NCI-H2196 (cell line): ENCODE results near the gene HTR7.

Experiments used
- DNase-seq: peaks from one replicate; lab custom pipeline; 2025; ENCODE audit not compliant: unreplicated experiment; lab: John Stamatoyannopoulos, UW

The HTR7 gene

DNA sequence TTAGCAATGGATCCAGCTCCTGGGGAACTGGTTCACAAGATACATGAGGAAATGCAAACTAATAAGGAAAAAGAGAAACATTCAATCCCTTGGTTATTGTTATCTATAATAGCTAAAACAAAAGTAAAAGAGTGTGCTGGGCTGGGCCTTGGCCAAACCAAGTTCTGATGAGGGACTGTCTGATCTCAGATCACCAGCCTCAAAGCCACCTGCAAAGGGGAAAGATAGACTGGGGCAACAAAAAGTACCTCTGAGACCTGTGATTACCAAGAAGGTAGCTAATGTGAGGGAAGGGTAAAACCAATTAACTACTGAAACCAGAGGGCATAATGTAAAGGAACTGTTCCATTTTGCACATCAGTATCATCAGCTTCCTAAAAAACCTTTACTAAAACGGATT lies 51.2 kb downstream of the HTR7 start:
- no peak for DNase-seq

DNA sequence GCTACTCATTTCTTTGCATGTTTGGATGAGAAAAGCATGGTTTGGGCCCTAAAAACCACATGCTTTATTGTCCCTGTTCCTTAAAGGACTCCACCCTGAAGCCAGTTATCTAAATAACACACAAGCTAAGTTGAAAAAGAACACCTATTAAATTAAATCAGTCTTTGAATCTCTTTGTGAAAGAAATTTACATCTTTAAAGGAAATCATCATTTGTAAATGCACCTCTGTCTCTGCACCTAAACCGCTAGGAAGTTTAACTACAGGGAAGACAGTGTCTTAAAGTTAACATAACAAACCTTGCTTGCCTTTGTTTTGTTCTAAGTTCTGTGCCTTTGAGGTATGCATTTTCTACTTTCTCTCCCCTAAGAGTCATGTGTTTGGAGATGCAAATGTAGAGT lies 52.6 kb downstream of the HTR7 start:
- no peak for DNase-seq

- DNase-seq: no peak
Measured at GRCh38 chr10:90804354-90804753, 53.5 kb downstream of the HTR7 start.

DNA sequence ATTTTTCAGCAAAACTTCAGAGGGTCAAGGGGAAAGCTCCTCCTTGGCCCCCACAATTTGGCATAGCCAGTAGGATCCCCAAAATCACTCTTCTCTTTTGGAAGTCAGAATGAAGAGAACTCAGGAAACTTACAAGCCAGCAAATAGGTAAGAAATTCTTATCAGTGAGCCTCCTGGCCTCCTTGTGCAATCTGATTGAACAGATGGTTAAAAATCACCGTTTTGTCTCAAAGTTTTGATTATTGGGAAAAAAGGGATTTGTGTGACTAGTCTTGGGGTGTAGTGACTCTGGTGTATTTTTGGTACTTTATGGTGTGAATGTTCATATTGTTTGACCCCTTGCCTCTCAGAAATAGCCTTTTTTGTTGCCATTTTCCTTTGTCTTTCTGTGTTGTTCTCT lies 56.2 kb downstream of the HTR7 start:
- no peak for DNase-seq

GRCh38 chr10:90800232-90800796 lies 57.5 kb downstream of the HTR7 start:
- no peak for DNase-seq

DNA sequence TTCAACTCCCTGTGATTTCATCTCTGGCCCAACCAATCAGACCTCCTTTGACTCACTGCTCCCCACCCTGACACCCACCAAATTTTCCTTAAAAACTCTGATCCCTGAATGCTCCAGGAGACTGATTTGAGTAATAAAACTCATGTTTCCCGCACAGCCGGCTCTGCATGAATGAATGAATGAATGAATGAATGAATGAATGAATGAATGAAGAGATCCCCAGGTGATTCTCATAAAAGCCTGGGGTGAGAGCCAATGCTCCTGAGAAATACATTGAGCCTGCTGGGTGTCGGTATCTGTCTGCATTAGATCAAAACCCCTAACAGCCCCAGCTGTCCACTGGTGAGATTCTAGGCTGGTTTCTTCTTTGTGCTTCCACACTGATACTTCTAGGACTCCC lies 58.7 kb downstream of the HTR7 start:
- DNase-seq: no peak

GRCh38 chr10:90798482-90798881 lies 59.4 kb downstream of the HTR7 start:
- DNase-seq: no peak

DNA sequence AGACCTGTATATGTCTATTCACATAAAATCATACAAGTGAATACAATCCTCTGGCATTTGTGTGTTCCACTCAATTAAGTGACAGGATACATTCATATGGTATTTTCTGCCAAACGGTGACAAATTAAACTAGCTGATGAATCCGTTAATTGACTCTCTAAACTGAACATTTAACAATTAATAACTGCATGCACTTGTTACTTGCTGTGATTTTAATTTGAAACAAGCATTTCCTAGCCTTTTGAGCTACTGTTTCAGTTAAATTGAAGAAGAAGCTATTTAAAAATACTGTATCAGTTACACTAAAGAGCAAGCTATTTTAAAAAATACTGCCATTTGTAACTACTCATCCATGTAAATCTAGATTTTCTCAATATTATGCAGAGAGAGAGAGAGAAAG lies 67.4 kb downstream of the HTR7 start:
- no peak for DNase-seq

- DNase-seq: no peak
Measured at GRCh38 chr10:90788968-90789367, 68.9 kb downstream of the HTR7 start.

DNA sequence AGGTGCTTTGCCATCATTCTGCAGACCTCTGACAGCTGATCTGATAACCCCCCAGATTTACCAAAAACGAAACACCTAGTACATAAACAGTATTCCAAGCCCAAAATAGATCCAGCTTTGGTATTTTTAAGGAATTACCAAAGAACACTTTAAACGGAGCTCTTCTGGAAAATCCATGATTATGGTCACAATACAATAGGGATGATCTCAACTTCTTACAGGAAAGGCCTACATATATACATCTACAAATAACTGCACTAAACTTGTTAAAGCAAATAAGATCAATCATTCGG lies 69.7 kb downstream of the HTR7 start:
- DNase-seq: no peak

- peak; percentile 7 for DNase-seq
Measured at GRCh38 chr10:90787393-90788198, 70.2 kb downstream of the HTR7 start.

DNA sequence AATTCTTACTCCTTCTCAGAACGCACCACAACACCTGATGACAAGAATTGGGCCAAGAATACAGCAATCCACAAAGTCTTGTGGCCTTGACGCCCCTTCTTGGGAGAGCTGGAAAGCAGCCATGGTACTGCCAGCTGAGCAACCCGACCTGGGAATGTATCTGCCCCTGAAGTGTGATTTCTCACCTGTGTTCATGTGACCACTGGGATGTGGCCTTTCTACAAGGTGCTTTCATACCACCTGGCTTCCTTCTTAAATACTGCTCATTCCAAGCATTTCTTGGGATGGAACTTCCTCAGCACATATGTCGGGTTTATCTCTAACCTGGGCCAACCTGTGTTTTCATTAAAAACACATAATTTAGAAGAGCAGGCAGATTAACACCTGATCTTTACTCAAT lies 72.1 kb downstream of the HTR7 start:
- no peak for DNase-seq

- no peak for DNase-seq
Measured at GRCh38 chr10:90784771-90785170, 73.1 kb downstream of the HTR7 start.

DNA sequence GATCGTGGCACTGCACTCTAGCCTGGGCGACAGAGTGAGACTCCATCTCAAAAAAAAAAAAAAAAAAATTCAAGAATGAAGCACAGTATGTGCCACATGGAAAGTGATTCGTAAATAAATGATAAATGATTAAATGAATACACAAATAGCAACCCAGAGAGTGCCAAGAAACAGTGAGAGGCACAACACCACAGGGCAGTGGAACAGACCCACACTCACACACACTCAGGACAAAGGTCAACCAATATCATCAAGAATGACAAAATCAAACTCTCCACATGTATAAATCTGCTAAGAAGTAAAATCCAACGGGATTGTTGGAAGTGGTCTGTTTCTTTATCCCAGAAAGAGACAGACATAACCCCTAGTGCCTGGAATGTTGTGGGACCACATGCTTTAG lies 77.4 kb downstream of the HTR7 start:
- no peak for DNase-seq

DNA sequence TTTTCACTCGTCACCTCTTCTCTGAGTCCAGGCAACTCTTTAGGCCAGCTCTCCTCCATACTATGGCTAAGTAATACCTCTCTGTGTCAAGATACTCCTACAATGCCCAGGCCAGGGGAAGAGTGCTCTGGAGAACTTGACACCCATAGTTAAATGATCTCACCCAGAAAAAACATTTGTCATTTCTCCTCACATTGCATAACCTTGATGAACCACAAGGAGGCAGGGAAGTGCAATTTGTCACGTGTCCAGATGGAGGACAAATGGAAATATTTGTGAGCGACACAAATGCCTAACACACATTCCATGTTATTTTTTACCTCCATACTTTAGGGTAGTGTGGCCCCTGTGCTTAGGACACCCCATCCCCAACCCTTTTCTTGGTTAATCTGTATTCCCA lies 78.3 kb downstream of the HTR7 start:
- no peak for DNase-seq

DNA sequence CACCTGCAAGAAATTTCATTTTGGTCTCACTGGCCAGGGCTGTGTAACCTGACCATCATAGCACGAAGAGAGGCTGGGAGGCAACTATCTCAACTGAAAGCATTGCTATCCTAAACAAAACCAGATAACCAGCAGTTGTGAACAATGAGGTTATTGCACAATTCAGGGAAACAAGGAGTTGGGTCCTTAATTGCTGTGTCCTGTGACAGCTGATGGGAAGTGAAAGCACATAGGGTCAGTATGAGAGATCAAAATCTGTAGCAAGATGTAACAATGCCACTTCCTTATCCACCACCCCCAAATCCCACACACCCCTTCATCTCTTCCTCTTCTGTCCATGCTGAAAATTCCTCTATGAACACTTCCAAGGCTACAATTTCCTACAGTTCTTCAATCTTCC lies 80.2 kb downstream of the HTR7 start:
- no peak for DNase-seq

DNA sequence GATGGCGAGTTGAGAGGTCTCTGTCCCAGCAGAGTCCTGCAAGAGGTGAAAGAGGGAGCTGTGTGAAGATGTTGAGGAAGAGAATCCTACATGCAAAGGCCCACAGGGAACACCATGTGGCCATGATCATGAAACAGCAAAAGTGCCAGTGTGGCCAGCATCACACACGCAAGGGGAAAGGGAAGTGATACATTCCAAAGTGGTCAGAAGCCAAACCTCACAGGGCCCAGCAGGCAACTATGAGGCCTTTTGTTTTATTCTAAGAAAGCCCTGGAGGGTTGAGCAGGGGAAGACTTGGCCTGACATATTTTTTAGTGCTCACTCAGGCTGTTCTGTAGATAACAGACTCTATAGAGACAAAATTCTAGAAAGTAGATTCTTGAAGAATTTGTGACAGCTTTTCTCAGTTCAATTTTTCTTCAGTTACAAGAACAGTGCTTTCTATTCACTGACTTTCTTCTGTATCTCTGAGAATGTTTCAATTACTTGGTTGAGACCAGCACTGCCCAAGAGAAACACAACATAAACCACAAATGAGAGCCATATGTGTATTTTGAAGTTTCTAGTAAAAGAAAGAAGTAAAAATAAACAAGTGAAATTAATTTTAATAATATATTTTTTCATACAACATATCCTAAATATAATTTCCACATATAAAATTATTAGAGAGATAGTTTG lies 82.3 kb downstream of the HTR7 start:
- DNase-seq: no peak

GRCh38 chr10:90769946-90770841 lies 87.6 kb downstream of the HTR7 start:
- no peak for DNase-seq

DNA sequence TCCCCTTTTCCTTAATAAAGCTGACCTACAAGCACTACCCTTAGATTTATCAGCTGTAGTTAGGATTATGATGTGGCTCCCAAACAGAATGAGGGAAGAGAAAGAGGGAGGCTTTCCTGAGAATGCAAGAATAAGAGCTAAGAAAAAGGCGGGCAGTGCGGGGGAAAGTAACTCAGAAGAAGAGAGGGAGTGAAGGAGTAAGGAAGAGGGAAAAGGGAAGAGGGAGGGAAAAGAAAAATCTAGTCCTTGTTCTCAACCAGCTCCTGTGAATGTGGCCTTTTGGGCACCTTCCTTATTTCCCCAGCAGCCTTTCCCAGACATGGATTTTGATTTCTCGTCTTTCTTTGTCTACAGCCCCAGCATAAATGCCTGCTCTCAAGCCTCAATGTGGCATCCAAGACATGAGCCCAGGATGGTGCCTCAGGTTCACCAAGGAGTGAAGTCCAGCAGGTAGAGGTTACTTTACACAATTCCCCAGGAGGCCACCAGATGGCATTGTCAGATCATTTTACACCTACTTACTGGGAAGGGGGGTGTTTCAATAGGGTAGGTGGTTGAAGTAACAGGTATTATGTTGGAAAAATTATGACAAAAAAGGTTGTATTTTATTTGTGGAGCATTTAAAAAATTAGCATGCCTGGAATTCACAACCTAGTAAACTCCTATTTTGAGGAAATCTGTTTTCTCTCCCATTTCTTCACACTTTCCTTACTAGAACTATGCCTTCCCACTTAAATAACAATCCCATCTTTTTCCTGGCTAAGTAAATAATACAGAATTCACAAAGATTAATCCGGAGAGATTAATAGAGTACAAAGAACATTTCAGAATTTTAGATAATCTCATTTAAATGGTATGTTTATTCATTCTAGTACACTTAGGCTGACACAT lies 106.5 kb downstream of the HTR7 start:
- peak; percentile 1 for DNase-seq

DNA sequence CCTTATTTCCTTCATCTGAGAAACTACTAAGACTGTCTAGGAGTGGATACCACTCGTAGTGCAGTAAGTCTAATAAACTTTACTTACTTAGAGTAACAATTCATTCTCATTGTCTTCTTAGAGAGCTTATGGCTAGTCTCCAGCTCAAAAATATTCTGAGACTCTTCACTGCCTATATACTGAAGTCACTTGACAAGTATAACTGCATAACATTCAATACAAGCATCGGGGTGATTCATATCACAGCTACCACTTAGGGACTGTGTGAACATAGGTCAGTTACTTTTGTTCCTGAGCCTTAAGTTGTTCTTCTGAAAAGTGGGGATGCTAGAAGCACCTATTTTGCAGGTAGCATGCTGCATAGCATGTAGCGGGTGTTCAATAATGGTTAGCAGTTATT lies 111.0 kb downstream of the HTR7 start:
- no peak for DNase-seq

- no peak for DNase-seq
Measured at GRCh38 chr10:90745565-90745964, 112.3 kb downstream of the HTR7 start.
